ENCODE results near the gene P2RX2. TPM values are rescaled to one million over a fixed set of nuclear protein-coding genes. Genes with fewer than 3 reads are reported as not detected.
A peak's percentile ranks its signal among the peaks of the same experiment; 100 is the strongest.

The P2RX2 gene
- polyA plus RNA-seq, 1 donor from 2014 or later: not detected

DNA sequence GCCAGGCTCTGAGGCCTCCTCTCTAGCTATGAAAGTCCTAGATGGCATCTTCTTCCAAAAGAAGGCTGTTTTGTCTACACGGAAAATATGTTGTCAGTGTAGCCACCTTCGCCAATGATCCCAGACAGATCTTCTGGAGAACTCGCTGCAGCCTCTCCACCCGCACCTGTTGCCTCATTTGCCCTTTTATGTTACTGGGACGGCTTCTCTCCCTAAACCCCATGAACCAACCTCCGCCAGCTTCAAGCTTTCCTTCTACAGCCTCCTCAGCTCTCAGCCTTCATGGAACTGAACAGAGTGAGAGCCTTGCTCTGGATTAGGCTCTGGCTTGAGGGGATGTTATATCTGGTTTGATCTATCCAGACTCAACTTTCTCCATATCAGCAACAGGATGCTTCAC, 10.8 kb downstream of the P2RX2 start:
- H3K27me3 Mint-ChIP-seq: no peaks in the 10 kb centered on the region
- H3K4me3 Mint-ChIP-seq: no peak overlapping the region
- H3K4me1 Mint-ChIP-seq: peaks cover 0 to 2% (median 0%) of the 10 kb centered on the region in 3 donors
- no peaks in the 10 kb centered on the region for H3K9me3 Mint-ChIP-seq
- H3K27ac Mint-ChIP-seq: peak overlapping the region in 1 of 3 donors; percentile 27
- peaks cover 5% of the 10 kb centered on the region for H3K36me3 Mint-ChIP-seq

DNA sequence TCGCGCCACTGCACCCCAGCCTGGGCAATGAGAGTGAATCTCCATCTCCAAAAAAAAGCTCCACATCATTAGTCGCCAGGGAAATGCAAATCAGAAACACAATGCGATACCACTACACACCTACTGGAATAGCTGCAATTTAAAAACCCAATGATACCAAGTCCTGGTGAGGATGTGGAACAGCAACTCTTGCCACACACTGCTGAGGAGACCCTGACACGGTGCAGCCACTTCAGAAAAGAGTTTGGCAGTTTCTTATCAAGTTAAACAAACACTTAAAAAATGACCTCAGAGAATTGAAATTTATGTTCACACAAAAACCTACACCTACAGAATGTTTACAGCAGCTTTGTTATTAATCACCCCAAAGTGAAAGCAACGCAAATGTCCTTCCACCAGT, 12.1 kb downstream of the P2RX2 start:
- no peak overlapping the region for H3K4me3 Mint-ChIP-seq
- no peaks in the 10 kb centered on the region for H3K9me3 Mint-ChIP-seq
- no peak overlapping the region for H3K27ac Mint-ChIP-seq
- H3K4me1 Mint-ChIP-seq: peaks cover 0 to 2% (median 0%) of the 10 kb centered on the region in 3 donors
- H3K36me3 Mint-ChIP-seq: peaks cover 9% of the 10 kb centered on the region
- H3K27me3 Mint-ChIP-seq: no peaks in the 10 kb centered on the region

DNA sequence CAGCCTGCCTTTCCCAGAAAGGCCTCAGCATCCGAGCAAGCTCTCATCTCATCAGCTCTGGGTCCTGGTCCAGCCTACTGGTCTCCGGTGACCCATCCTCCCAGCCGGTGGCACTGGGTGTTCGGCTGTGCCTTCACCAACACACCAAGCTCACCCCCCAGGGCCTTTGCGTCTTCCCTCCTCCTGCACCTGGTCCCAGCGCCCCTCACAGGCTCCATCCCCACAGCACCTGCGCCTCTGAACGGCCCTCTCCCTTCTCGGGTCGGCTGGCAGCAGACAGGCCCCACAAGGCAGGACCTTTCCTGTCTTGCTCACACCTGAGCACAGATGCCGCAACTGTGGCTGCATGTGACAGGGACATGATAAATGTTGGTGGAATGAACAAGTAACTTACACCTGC, 13.1 kb downstream of the P2RX2 start:
- Mint-ChIP-seq H3K27ac (no peak overlapping the region), H3K4me3 (no peak overlapping the region), H3K27me3 (no peaks in the 10 kb centered on the region), H3K9me3 (no peaks in the 10 kb centered on the region), H3K4me1 (peaks cover 0 to 2% (median 0%) of the 10 kb centered on the region in 3 donors), H3K36me3 (peaks cover 9% of the 10 kb centered on the region)

DNA sequence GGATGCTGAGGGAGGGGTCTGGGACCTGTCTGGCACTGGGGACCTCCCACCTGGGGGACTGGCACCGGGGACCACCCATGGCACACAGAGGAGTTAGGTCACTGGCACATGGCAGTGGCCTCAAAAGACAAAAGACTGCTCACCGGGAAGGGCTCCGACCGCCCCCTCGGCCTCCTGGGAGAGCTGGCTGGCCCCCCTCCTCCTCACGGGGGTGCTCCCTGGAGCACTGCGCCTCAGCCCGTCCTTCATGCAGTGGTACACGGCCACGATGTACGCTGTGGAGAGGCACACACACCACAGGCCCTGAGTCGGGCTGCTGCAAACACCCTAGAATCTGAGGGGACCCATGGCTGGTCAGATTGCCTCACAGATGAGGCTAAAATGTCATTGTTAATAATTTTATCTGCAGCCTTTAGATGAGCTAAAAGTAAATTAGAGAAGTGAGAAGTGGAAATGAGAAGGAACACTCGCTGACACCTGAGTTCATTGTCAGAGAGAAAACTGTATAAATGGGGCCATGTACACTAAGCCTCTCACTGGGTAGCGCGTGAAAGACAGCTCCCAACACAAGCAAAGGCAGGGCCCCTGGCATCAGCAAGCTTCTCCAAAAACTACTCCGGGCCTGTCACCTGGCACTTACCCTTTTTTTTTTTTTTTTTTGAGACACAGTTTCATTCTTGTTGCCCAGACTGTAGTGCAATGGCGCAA, 14.1 kb downstream of the P2RX2 start:
- H3K4me3 Mint-ChIP-seq: no peak overlapping the region
- H3K36me3 Mint-ChIP-seq: peaks cover 9% of the 10 kb centered on the region
- H3K27me3 Mint-ChIP-seq: no peaks in the 10 kb centered on the region
- peak overlapping the region in 2 of 3 donors; percentile 50 to 74 for H3K27ac Mint-ChIP-seq
- H3K4me1 Mint-ChIP-seq: peaks cover 0 to 2% (median 0%) of the 10 kb centered on the region in 3 donors
- no peaks in the 10 kb centered on the region for H3K9me3 Mint-ChIP-seq

DNA sequence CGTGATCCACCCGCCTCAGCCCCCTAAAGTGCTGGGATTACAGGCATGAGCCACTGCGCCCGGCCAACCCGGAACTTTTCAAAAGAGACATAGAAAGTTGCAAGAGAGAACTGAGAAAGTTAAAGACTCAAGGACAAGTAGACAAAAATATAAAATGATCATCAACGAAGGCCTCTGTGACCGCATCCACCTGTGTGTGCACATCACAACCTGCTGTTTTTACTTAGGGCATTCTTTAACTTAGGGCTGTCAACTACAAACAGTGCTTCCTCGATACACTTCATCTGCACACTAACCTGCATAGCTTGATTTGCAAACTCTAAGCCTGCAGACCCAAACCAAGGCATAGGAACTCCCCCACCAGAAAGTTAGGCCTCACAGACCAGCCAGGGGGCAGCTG, 14.8 kb downstream of the P2RX2 start:
- no peaks in the 10 kb centered on the region for H3K9me3 Mint-ChIP-seq
- H3K4me3 Mint-ChIP-seq: peak overlapping the region in 1 of 4 donors; percentile 41
- peaks cover 9% of the 10 kb centered on the region for H3K36me3 Mint-ChIP-seq
- H3K27me3 Mint-ChIP-seq: no peaks in the 10 kb centered on the region
- H3K27ac Mint-ChIP-seq: peak overlapping the region in 2 of 3 donors; percentile 67 to 74
- peaks cover 0 to 2% (median 0%) of the 10 kb centered on the region in 3 donors for H3K4me1 Mint-ChIP-seq

DNA sequence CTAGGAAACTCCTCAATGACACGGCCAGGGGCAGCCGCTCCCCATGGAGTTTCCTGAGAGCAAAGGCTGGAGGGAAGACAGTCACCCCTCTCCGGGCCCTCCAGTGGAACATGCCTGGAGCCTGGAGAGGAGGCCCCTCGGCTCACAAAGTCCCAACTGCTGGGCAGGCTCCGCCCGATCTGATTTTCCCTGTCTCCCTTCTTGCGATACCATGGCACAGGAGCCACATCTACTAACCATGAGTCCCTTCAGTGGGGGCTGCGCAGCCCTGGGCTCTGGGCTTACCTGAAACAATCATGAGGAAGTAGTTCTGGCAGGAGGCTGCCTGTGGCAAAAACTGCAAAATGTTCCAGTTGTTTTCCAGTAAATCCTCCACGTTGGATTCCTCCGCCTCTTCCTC, 15.3 kb downstream of the P2RX2 start:
- H3K9me3 Mint-ChIP-seq: no peaks in the 10 kb centered on the region
- H3K27me3 Mint-ChIP-seq: no peaks in the 10 kb centered on the region
- peaks cover 0 to 2% (median 0%) of the 10 kb centered on the region in 3 donors for H3K4me1 Mint-ChIP-seq
- no peak overlapping the region for H3K4me3 Mint-ChIP-seq
- peaks cover 8% of the 10 kb centered on the region for H3K36me3 Mint-ChIP-seq
- H3K27ac Mint-ChIP-seq: no peak overlapping the region

DNA sequence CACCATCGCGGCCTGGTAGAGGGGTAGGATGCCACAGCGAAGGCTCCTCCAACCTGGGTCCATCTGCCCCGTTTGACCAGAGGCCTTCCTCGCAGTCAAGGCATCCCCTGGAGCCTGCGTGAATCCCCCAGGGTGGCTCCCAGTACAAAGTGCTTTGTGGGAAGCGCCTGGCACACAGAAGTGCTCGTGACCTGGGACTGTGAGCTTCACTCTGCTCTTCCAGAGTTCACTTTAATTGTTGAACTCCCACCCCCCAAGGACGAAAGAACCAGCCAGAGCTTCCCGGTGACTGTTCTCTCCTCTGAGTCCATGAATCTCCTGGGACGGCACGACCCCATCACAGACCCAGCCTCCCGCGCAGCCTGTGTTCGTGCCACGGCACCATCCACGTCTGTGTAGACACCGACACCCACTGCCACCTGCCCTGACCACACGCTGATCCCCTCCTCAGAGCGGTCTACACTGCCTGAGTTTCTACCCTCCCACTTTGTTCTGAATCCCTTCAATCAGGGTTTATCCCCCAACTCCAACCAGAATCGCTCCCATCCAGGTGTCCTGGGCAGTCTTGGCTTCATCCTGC, 15.9 kb downstream of the P2RX2 start:
- H3K36me3 Mint-ChIP-seq: peaks cover 10% of the 10 kb centered on the region
- no peak overlapping the region for H3K27ac Mint-ChIP-seq
- H3K4me1 Mint-ChIP-seq: peaks cover 0 to 2% (median 0%) of the 10 kb centered on the region in 3 donors
- H3K27me3 Mint-ChIP-seq: no peaks in the 10 kb centered on the region
- H3K4me3 Mint-ChIP-seq: no peak overlapping the region
- no peaks in the 10 kb centered on the region for H3K9me3 Mint-ChIP-seq

DNA sequence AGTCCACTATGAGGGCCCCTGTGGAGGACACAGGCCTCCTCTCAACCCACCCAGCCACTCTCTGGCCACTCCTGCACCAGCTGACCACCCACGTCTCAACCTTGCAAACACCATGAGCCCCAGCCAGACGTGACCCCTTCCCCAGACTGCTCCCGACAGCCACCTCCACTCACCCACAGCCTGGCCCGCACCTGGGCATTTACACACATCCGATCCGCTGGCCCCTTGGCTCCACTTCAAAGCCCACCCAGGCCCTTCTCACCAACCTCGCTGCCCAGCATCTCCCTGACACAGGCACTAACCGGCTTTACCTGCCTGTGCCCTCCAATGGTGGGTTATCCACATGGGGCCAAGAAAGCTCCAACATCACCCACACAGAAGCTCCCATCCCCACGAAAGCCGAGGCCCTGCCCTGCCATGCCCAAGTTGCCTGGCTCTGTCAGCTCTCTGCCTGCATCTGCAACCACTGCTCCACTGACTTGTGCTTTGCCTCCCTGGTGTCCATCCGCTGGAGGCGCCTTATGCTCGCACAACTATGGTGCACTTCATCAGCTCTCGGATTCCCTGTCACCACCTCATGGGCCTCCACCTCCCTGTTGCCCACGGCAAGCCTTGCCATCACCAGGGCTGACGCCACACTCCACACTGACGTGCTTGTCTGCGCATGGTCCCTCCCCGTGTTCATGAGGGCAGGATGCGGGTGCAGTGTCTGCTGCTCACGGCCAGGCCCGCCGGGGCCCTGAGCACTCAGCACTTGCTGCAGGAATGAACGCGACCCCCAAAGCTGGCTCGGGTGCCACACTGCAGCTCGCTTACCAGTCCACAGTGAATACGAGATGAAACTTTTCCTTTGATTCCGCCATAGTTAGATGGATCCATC, 16.7 kb downstream of the P2RX2 start:
- peaks cover 0 to 2% (median 0%) of the 10 kb centered on the region in 3 donors for H3K4me1 Mint-ChIP-seq
- no peaks in the 10 kb centered on the region for H3K27me3 Mint-ChIP-seq
- H3K27ac Mint-ChIP-seq: no peak overlapping the region
- no peak overlapping the region for H3K4me3 Mint-ChIP-seq
- peaks cover 8% of the 10 kb centered on the region for H3K36me3 Mint-ChIP-seq
- H3K9me3 Mint-ChIP-seq: no peaks in the 10 kb centered on the region

DNA sequence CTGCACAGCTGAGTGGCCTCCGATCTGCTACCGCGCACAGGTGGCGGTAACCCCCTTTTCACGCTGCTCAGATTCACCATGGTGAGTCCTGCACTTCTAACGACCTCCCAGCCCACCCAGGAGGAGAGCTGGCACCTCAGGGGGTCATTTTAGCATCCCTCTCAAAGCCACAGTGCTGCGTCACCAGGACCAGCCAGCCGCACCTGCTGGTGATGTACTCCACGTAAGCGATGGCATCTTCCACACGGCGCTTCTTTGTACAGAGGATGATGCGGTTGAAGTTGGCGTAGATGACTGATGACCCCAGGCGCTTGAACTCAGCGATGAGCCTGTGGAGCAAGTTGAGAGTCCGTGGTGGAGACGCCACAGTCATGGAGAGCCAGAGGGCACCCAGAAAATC, 19.2 kb downstream of the P2RX2 start:
- Mint-ChIP-seq H3K4me3 (no peak overlapping the region), H3K27ac (no peak overlapping the region), H3K27me3 (no peaks in the 10 kb centered on the region), H3K36me3 (peaks cover 8% of the 10 kb centered on the region), H3K4me1 (peaks cover 0 to 2% (median 0%) of the 10 kb centered on the region in 3 donors), H3K9me3 (no peaks in the 10 kb centered on the region)

DNA sequence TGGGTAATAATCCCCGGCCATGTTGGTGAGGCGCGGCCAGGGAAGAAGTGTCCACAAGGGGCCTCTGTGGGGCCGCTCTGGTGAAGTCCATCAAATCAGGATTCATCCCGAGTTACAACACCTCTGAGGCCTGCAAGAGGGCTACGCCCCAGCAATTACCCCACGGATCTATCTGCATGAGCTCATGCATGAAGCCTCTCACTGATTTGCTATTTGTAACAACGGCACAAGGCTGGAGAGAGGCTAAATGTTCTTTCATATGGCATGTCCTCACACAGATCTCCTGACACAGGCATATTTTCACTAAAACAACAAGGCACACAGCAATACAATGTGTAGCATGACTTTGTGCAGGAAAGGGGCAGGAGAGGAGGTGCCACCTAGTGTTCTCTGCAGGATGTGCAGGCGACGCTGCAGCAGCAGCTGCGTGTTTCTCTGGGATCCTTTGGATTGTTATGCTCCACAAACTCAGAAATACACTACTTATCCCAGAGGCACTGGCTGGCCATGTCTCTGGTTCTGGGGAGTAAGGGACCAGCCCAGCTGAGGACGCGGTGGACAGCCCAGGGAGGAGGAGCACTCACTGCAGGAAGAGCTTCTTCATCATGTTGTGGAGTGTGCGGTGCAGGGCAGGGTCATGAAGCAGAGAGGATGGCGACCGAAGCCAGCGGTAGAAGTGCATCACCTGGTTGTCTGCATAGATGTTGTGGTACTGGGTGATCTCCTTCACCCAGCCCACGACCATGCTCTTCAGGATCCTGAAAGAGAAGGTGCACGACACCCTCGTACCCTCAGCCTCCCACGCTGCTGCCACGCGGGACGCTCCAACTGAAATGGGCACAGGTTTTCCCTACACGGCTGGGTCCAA, 20.2 kb downstream of the P2RX2 start:
- H3K4me3 Mint-ChIP-seq: no peak overlapping the region
- H3K27ac Mint-ChIP-seq: no peak overlapping the region
- no peaks in the 10 kb centered on the region for H3K9me3 Mint-ChIP-seq
- peaks cover 8% of the 10 kb centered on the region for H3K36me3 Mint-ChIP-seq
- no peaks in the 10 kb centered on the region for H3K27me3 Mint-ChIP-seq
- no peaks in the 10 kb centered on the region for H3K4me1 Mint-ChIP-seq

DNA sequence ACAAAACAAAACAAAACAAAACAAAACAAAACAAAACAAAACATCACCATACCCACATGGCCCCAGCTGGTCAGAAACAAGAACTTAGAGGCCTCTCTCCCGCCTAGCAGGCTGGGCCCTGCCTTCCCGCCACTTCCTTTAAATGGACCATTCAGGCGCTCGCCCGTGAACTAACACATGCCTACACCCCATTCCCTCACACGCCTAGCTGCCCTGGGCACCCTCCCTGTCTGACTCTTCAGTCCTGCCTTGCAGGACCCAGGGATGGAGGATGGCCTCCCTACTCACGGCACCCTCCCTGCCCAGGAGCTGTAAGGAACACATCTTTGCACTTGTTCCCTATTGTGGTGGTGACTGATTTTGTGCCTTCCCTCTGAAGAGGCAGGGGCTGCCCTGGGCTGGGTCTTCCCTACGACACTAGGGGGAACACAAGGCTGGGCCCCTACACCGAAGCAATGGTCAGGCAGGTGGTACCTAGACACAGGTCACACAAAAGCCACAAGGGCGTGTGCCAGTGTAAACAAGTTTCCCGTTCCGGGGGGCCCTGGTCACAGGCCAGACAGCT, 21.5 kb downstream of the P2RX2 start:
- no peak overlapping the region for H3K27ac Mint-ChIP-seq
- no peaks in the 10 kb centered on the region for H3K27me3 Mint-ChIP-seq

DNA sequence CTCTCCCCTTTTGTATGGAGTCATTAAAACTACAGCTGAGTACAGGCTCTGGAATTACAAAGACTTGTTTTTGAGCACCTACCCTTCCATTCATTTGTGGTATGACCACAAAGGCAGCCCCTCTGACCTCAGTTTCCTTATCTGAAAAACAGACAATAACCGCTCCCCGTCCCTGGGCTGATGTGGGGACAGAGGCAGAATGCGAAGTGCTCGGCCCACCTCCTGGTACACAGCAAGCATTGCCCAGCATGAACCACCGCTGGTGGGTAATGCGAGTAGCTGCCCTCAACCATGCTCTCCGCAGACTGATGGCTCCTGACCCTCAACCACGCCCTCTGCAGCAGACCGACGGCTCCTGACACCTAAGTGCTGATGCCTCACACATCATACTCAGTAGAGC, 22.4 kb downstream of the P2RX2 start:
- no peaks in the 10 kb centered on the region for H3K4me1 Mint-ChIP-seq
- no peak overlapping the region for H3K4me3 Mint-ChIP-seq
- peak overlapping the region in 1 of 3 donors; percentile 88 for H3K27ac Mint-ChIP-seq
- H3K27me3 Mint-ChIP-seq: no peaks in the 10 kb centered on the region
- H3K36me3 Mint-ChIP-seq: peaks cover 3% of the 10 kb centered on the region
- no peaks in the 10 kb centered on the region for H3K9me3 Mint-ChIP-seq

More for the DNA sequence above, 21.5 kb downstream of the P2RX2 start:
- Mint-ChIP-seq H3K4me3 (peak overlapping the region in 1 of 4 donors; percentile 70), H3K4me1 (no peaks in the 10 kb centered on the region), H3K36me3 (peaks cover 8% of the 10 kb centered on the region), H3K9me3 (no peaks in the 10 kb centered on the region)

DNA sequence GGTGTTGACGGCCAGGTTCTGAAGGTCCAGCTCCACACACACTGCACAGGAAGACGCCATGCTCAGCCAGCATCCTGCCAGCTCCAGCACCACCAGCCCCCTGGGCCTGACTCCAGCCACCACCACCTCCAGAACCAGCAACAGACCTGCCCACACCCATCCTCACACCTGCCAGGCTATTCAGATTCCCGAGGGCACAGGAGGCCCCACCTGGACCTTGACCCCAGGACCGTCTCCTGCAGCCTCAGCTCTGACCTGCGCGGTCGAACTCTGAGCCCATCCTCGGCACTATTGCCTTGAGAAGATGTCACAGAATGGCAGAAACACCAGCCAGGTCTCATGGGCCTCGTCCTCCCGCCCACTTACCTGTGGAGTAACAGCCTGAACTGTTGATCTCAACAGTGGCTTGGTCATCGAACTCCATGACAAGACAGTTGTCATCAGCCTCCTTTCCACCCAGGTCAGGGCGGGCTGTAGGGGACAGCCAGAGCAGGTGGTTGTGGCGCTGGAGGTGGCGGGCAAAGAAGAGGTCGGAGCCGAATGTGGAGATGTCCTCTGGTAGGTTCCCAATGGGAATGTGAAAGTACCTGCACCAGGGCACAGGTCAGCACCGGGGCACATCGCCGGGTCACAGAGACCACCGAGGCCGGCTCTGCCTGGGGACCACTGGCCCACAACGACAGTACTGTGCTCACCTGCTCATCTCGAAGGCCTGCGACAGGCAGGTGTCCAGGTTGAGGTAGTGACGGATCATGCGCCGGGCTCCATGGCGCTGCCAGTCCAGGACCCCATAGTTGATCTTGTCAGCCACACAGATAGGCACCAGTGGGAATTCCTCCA, 23.5 kb downstream of the P2RX2 start:
- Mint-ChIP-seq H3K36me3 (peaks cover 3% of the 10 kb centered on the region), H3K4me1 (no peaks in the 10 kb centered on the region), H3K27ac (no peak overlapping the region), H3K9me3 (no peaks in the 10 kb centered on the region), H3K27me3 (no peaks in the 10 kb centered on the region), H3K4me3 (no peak overlapping the region)
